Bronchial epithelial cell (primary cell): ENCODE data around the gene KRT80. TPM values are rescaled to one million over a fixed set of nuclear protein-coding genes. Genes with fewer than 3 reads are reported as not detected.

Source experiments
- DNase-seq: peaks from one replicate; pipeline ENCODE4 v3.0.0-alpha.2; 2010; ENCODE audit warnings: low read depth
- FAIRE-seq: peaks from 2 replicates; lab custom pipeline; 2011; peaks lifted over from hg19 to GRCh38; lab: Jason Lieb, UNC
- H3K27me3 ChIP-seq: 2 replicates; pipeline ENCODE4 v1.5.1; 2011; ENCODE audit warnings: low read length; ENCODE audit not compliant: control insufficient read depth, insufficient read depth
- H3K36me3 ChIP-seq: 2 replicates; pipeline ENCODE4 v1.5.1; 2011; ENCODE audit warnings: low read length; ENCODE audit not compliant: control insufficient read depth, insufficient read depth
- H3K4me3 ChIP-seq: 2 replicates; pipeline ENCODE4 v1.5.1; 2011; ENCODE audit warnings: mild to moderate bottlenecking, low read depth, low read length, control low read depth
- CTCF ChIP-seq: IDR thresholded peaks from 2 replicates; pipeline ENCODE4 v1.5.1; 2011; ENCODE audit warnings: mild to moderate bottlenecking, moderate library complexity, low read length, control low read depth, inconsistent platforms; ENCODE audit not compliant: insufficient read depth, severe bottlenecking
- total RNA-seq: library from RNA; depleted of rRNA; stranded (reverse); fragments of >200 nt; gene quantifications from 2 replicates; pipeline ENCODE4 v1.2.1, GENCODE V29; 2014

The KRT80 gene
- total RNA-seq, 1 donor from 2014 or later: 14.7 TPM

GRCh38 chr12:52238207-52238840 is 46.5 kb upstream of the KRT80 start:
- peak; percentile 55 for FAIRE-seq
- no peak for DNase-seq
- H3K4me3 ChIP-seq: no peak overlapping the region
- peaks cover 13% of the 10 kb centered on the region for H3K36me3 ChIP-seq
- TF ChIP-seq CTCF: no peak
- H3K27me3 ChIP-seq: no peaks in the 10 kb centered on the region

- Histone ChIP-seq H3K36me3 (peaks cover 7% of the 10 kb centered on the region), H3K4me3 (no peak overlapping the region), H3K27me3 (no peaks in the 10 kb centered on the region)
- no peak for FAIRE-seq
- no peak for DNase-seq
- no peak for TF ChIP-seq CTCF
Measured at GRCh38 chr12:52236386-52237050, 44.7 kb upstream of the KRT80 start.

- TF ChIP-seq CTCF: no peak
- no peak overlapping the region for H3K4me3 ChIP-seq
- no peaks in the 10 kb centered on the region for H3K27me3 ChIP-seq
- H3K36me3 ChIP-seq: peaks cover 6% of the 10 kb centered on the region
- FAIRE-seq (peak; percentile 55), DNase-seq (peak; percentile 61)
Measured at GRCh38 chr12:52235822-52236361, 44.1 kb upstream of the KRT80 start.

GRCh38 chr12:52235001-52235764 is 43.4 kb upstream of the KRT80 start:
- Histone ChIP-seq H3K27me3 (no peaks in the 10 kb centered on the region), H3K4me3 (no peak overlapping the region), H3K36me3 (peaks cover 6% of the 10 kb centered on the region)
- no peak for TF ChIP-seq CTCF
- FAIRE-seq: no peak
- DNase-seq: no peak

- FAIRE-seq: peak; percentile 18
- Histone ChIP-seq H3K4me3 (peak overlapping the region; percentile 47), H3K36me3 (peaks cover 4% of the 10 kb centered on the region), H3K27me3 (no peaks in the 10 kb centered on the region)
- DNase-seq: no peak
- no peak for TF ChIP-seq CTCF
Measured at GRCh38 chr12:52234223-52234810, 42.5 kb upstream of the KRT80 start.
